Breast epithelium (tissue), 4 donors: ENCODE results near the gene PKNOX2. TPM values are rescaled to one million over a fixed set of nuclear protein-coding genes. Genes with fewer than 3 reads are reported as not detected.

Source experiments
- DNase-seq, 2 donors: peaks; one replicate each; pipeline ENCODE4 v3.0.0-alpha.2; 2019; ENCODE audit warnings: low spot score in 2 of 2
- H3K27ac ChIP-seq, 2 donors: fragments of 200-600 bp; sonication (generic) in 1 of 2; one replicate each; pipeline ENCODE4 v1.5.1; 2016 to 2019; ENCODE audit warnings: mild to moderate bottlenecking in 1 of 2
- H3K27me3 ChIP-seq, 2 donors: fragments of 200-600 bp; sonication (generic) in 1 of 2; one replicate each; pipeline versions ENCODE4 v1.5.1 to v1.6.0; 2017 to 2019; ENCODE audit warnings: control low read depth in 1 of 2, mild to moderate bottlenecking in 1 of 2
- H3K36me3 ChIP-seq: fragments of 200-600 bp; one replicate; pipeline ENCODE4 v1.5.1; 2019
- H3K4me1 ChIP-seq, 2 donors: fragments of 200-600 bp; sonication (generic); one replicate each; pipeline ENCODE4 v1.5.1; 2016 to 2019; ENCODE audit warnings: control low read depth in 1 of 2
- H3K4me3 ChIP-seq, 3 donors: fragments of 200-600 bp; sonication (generic); 1 replicate in 2 of 3; 2 replicates in 1 of 3; pipeline ENCODE4 v1.5.1; 2016 to 2019; ENCODE audit warnings: mild to moderate bottlenecking in 3 of 3, moderate library complexity in 2 of 3
- H3K9me3 ChIP-seq, 2 donors: fragments of 200-600 bp; sonication (generic) in 1 of 2; one replicate each; pipeline ENCODE4 v1.5.1; 2016 to 2019; ENCODE audit warnings: control low read depth in 1 of 2
- POLR2A ChIP-seq: fragments of 450-650 bp; IDR thresholded peaks from one replicate; pipeline ENCODE4 v1.6.1; 2016; ENCODE audit warnings: antibody characterized with exemption, mild to moderate bottlenecking, moderate library complexity
- POLR2AphosphoS5 ChIP-seq, 3 donors: sonication (generic); formaldehyde crosslinking; IDR thresholded peaks; one replicate each; pipeline ENCODE4 v1.6.1; 2017; ENCODE audit warnings: antibody characterized with exemption in 3 of 3
- intact Hi-C: fragments of 100-400 bp; cut with DNase I; formaldehyde crosslinking; loops from one replicate; pipeline ENCODE4 v1.15.1; 2023; ENCODE audit warnings: low total_unique reads
- total RNA-seq, 3 donors: library from RNA; depleted of rRNA; stranded (reverse); fragments of >200 nt; gene quantifications; one replicate each; pipeline ENCODE4 v1.1.0, GENCODE V29; 2016
- TF ChIP-seq, protein P1 (sequence below), 3 donors: fragments of 450-650 bp; IDR thresholded peaks; one replicate each; pipeline ENCODE4 v1.5.1; 2016 to 2017; ENCODE audit warnings: antibody characterized with exemption in 3 of 3, mild to moderate bottlenecking in 3 of 3, moderate library complexity in 3 of 3

PKNOX2 gene
- total RNA-seq, 3 donors from 2014 or later: 0.32 to 1.0 (median 0.66) TPM

DNA sequence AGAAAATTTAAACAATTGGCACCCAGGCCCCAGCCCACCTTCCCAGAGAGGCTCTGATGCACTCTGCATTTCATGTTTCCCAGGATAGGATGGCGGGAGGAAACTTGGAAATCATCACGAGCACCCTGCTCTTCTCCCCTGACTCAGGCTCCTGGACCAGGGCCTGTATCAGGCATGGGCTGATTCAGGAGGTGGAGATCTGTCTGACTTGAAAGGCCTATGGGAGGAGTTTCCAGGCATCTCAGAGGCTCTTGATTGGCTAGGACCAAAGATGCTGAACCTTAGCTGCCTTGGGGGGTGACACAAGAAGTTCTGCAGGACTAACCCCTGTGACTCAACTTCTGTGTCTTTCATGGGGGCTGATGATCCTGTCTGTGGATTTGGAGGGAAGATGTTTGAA is 106.2 kb downstream of the PKNOX2 start:
- Histone ChIP-seq H3K4me3 (no peak overlapping the region), H3K9me3 (no peaks in the 10 kb centered on the region), H3K4me1 (no peaks in the 10 kb centered on the region), H3K36me3 (no peaks in the 10 kb centered on the region), H3K27me3 (peaks cover 0 to 4% of the 10 kb centered on the region in 2 donors), H3K27ac (no peak overlapping the region)
- TF ChIP-seq POLR2AphosphoS5 (IDR thresholded peaks at IDR 0.05): no peak
- TF ChIP-seq POLR2A: no peak
- TF ChIP-seq, protein P1, sequence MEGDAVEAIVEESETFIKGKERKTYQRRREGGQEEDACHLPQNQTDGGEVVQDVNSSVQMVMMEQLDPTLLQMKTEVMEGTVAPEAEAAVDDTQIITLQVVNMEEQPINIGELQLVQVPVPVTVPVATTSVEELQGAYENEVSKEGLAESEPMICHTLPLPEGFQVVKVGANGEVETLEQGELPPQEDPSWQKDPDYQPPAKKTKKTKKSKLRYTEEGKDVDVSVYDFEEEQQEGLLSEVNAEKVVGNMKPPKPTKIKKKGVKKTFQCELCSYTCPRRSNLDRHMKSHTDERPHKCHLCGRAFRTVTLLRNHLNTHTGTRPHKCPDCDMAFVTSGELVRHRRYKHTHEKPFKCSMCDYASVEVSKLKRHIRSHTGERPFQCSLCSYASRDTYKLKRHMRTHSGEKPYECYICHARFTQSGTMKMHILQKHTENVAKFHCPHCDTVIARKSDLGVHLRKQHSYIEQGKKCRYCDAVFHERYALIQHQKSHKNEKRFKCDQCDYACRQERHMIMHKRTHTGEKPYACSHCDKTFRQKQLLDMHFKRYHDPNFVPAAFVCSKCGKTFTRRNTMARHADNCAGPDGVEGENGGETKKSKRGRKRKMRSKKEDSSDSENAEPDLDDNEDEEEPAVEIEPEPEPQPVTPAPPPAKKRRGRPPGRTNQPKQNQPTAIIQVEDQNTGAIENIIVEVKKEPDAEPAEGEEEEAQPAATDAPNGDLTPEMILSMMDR (IDR thresholded peaks at IDR 0.05): no peak
- no peak for DNase-seq
- intact Hi-C loops: no loop called here

DNA sequence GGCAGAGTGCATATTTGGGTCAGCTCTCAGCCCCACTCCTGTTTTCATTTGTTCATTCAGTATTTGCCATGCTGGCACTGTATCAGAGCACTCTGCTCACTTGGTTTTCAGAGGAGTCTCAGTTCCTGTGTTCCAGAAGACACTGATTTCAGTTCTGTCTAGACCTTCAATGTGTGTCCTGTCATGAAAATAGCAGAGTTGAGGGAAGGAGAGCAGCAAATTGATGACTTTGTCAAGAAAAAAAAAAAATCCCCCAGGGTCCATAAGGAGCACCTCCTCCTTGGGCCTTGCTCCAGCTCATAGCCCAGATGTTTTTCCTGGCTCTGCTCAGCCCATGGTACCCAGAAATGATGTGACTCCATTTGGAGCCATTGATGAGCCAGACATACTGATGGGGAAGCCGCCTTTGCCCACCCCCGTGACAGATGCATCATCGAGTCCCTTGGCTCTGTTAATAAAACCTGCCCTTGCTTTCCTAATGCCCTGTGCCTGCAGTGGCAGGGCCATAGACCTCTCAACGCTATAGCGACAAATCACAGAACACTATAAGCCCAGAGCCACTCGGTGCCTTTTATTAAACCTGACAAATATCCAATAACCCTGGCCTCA is 107.0 kb downstream of the PKNOX2 start:
- no peak for TF ChIP-seq POLR2A
- TF ChIP-seq, protein P1 (IDR thresholded peaks at IDR 0.05): no peak
- no peak for TF ChIP-seq POLR2AphosphoS5 (IDR thresholded peaks at IDR 0.05)
- H3K4me1 ChIP-seq: no peaks in the 10 kb centered on the region
- no peak for DNase-seq
- intact Hi-C loops: no loop called here
- H3K9me3 ChIP-seq: no peaks in the 10 kb centered on the region
- H3K27ac ChIP-seq: no peak overlapping the region
- peaks cover 0 to 4% of the 10 kb centered on the region in 2 donors for H3K27me3 ChIP-seq
- no peak overlapping the region for H3K4me3 ChIP-seq
- no peaks in the 10 kb centered on the region for H3K36me3 ChIP-seq

DNA sequence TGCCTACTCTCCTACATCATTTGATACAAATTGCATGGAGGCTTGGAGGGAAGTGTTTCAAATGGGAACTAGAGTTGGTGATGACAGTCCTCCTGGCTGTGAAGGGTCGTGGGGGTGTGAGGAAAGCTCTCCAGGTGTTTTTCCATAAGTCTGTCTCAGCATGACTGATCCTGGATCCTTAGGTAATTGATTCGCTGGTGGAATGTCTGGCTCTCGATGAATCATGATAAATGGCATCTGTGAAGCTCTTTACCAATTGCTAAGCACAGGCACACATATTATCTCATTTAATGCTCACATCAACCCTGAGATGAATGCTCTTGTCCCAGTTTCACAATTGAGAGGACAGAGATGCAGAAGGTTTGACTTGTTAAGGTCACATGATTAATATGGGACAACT is 107.5 kb downstream of the PKNOX2 start:
- Histone ChIP-seq H3K4me3 (no peak overlapping the region), H3K9me3 (no peaks in the 10 kb centered on the region), H3K36me3 (no peaks in the 10 kb centered on the region), H3K27ac (no peak overlapping the region), H3K4me1 (no peaks in the 10 kb centered on the region), H3K27me3 (peaks cover 0 to 4% of the 10 kb centered on the region in 2 donors)
- DNase-seq: no peak
- intact Hi-C loops: no loop called here
- TF ChIP-seq POLR2A: no peak
- TF ChIP-seq, protein P1 (IDR thresholded peaks at IDR 0.05): no peak
- no peak for TF ChIP-seq POLR2AphosphoS5 (IDR thresholded peaks at IDR 0.05)

DNA sequence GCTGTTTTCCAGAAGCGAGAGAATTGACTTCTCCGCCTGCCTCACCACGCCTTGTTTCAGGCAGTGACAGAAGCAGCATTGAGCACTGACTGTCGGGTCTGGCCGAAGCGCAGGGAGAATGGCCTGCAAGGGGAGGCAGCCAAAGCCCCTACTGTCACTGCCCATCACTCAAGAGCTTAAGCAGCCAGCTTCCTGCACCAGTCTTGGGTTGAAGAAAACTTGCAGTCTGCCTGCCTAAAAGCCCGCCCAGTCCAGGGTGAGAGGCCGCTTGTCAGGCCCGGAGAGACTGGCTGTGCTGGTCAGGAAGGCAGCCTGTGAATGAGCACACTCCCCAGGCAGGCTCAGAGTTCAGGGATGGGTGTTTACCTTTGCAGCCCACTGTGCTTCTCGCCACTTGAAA is 108.3 kb downstream of the PKNOX2 start:
- Histone ChIP-seq H3K4me3 (no peak overlapping the region), H3K9me3 (no peaks in the 10 kb centered on the region), H3K4me1 (no peaks in the 10 kb centered on the region), H3K36me3 (no peaks in the 10 kb centered on the region), H3K27ac (no peak overlapping the region), H3K27me3 (peaks cover 0 to 4% of the 10 kb centered on the region in 2 donors)
- no peak for DNase-seq
- no peak for TF ChIP-seq POLR2A
- TF ChIP-seq, protein P1 (IDR thresholded peaks at IDR 0.05): no peak
- intact Hi-C loops: no loop called here

DNA sequence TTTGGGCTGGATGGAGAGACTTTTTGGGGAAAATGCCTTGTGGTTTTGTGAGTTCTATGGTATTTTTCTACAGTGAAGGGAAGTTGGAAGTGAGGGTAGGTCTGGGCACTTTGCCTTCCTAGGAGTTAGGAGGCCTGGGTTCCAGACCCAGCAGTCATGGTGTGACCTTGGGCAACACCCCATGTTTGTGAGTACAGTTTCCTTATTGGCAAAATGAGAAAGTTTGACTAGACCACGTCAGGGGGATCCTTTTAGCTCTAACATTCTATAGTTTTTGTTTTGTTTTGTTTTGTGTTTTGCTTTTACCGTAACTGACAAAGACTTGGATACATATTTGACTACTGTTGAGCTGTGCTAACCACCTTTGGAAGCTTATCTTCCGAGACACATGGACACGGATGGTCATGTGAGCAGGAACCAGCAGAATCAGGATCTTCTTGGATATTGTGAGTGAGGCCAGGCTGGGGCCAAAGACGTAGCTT is 109.0 kb downstream of the PKNOX2 start:
- Histone ChIP-seq H3K27me3 (peaks cover 0 to 4% of the 10 kb centered on the region in 2 donors), H3K4me3 (no peak overlapping the region), H3K4me1 (no peaks in the 10 kb centered on the region), H3K36me3 (no peaks in the 10 kb centered on the region), H3K27ac (no peak overlapping the region), H3K9me3 (no peaks in the 10 kb centered on the region)
- TF ChIP-seq, protein P1 (IDR thresholded peaks at IDR 0.05): no peak
- TF ChIP-seq POLR2A: no peak
- TF ChIP-seq POLR2AphosphoS5 (IDR thresholded peaks at IDR 0.05): no peak
- intact Hi-C loops: no loop called here
- no peak for DNase-seq
